Fibroblast of lung (primary cell): ENCODE measurements around the gene RRP12.

Experiments used
- EZH2 ChIP-seq: IDR thresholded peaks from 2 replicates; pipeline ENCODE4 v1.5.1; 2012; ENCODE audit warnings: low read length, control low read depth, mild to moderate bottlenecking; ENCODE audit errors: missing control alignments
- TF ChIP-seq, protein P1 (sequence below), 2 donors: IDR thresholded peaks in 1 of 2; conservative IDR thresholded peaks in 1 of 2; 1 replicate in 1 of 2; 2 replicates in 1 of 2; pipeline ENCODE4 v1.5.1; 2011 to 2012; ENCODE audit warnings: low read length in 2 of 2, control low read depth in 1 of 2, inconsistent platforms in 1 of 2, low read depth in 1 of 2, mild to moderate bottlenecking in 1 of 2

DNA sequence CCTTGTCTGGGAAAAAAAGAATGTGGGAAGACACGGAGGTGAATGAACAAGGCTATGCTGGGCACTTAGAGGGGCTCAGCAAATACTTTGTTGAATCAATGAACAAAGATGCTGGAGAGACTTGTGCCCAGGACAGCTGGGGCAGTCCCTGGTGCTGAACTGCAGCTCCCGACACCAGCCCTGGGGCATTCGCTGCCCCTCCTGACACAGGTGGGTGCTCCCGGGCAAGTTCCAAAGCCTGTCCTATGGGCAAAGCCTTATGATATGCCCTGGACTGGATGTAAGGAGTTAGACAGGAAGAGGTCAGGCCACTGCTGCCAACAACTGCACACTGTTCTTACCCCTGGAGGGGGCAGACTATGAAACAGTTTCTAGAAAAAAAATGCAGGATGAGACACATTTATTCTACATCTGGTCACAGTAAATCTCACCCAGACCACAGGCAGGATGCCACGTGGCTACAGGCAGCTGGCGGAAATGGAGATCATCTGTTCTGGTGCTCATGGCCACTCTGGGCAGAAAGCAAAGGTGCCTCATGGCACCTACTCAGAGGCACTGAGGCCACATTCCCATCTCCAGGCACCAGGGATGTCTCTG lies 44.7 kb downstream of the RRP12 start:
- TF ChIP-seq, protein P1, sequence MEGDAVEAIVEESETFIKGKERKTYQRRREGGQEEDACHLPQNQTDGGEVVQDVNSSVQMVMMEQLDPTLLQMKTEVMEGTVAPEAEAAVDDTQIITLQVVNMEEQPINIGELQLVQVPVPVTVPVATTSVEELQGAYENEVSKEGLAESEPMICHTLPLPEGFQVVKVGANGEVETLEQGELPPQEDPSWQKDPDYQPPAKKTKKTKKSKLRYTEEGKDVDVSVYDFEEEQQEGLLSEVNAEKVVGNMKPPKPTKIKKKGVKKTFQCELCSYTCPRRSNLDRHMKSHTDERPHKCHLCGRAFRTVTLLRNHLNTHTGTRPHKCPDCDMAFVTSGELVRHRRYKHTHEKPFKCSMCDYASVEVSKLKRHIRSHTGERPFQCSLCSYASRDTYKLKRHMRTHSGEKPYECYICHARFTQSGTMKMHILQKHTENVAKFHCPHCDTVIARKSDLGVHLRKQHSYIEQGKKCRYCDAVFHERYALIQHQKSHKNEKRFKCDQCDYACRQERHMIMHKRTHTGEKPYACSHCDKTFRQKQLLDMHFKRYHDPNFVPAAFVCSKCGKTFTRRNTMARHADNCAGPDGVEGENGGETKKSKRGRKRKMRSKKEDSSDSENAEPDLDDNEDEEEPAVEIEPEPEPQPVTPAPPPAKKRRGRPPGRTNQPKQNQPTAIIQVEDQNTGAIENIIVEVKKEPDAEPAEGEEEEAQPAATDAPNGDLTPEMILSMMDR (conservative IDR thresholded peaks at IDR 0.05 in 1 of 2, IDR thresholded peaks at IDR 0.05 in 1 of 2; ENCODE audit: low read depth in 1 of 2, low read length in 2 of 2): no peak
- TF ChIP-seq EZH2: no peak
